Endothelial cell of umbilical vein (primary cell): Measurements from ENCODE around the gene TTC27. TPM values are rescaled to one million over a fixed set of nuclear protein-coding genes. Genes with fewer than 3 reads are reported as not detected.

ENCODE experiments used
- BruUV-seq: library from RNA; stranded (reverse); fragments of 400-500 nt; replicated peaks from 2 replicates; lab custom pipeline; 2021; lab: Mats Ljungman, UMichigan
- CTCF ChIA-PET: fragments of 300-600, 350-600 bp; sonication (Branson Sonifier 250); formaldehyde crosslinking; loops from one replicate; lab custom pipeline; 2021; ENCODE audit warnings: antibody characterized with exemption, inconsistent platforms; lab: Charles Lee
- POLR2A ChIA-PET: fragments of 300-600, 350-600 bp; sonication (Branson Sonifier 250); formaldehyde crosslinking; loops from one replicate; lab custom pipeline; 2021; ENCODE audit warnings: antibody characterized with exemption, inconsistent platforms; lab: Charles Lee
- DNase-seq: peaks from one replicate; pipeline ENCODE4 v3.0.0-alpha.2; 2011; ENCODE audit warnings: low read depth, low spot score
- FAIRE-seq: peaks from 2 replicates; lab custom pipeline; 2011; peaks lifted over from hg19 to GRCh38; lab: Jason Lieb, UNC
- H2AFZ ChIP-seq: 2 replicates; pipeline ENCODE4 v1.6.0; 2012; ENCODE audit warnings: low read depth, low read length, control low read depth, inconsistent platforms
- H3K27ac ChIP-seq: 2 replicates; pipeline ENCODE4 v1.5.1; 2011; ENCODE audit warnings: low read depth, mild to moderate bottlenecking, control low read depth, low read length, moderate library complexity; ENCODE audit not compliant: insufficient read depth
- H3K27me3 ChIP-seq, 2 experiments: 2 replicates each; pipeline versions ENCODE4 v1.6.0 to v1.6.1; 2011; ENCODE audit warnings: low read length in 2 of 2, mixed read lengths in 1 of 2; ENCODE audit not compliant: control insufficient read depth in 2 of 2, insufficient read depth in 2 of 2
- H3K36me3 ChIP-seq, 2 experiments: 2 replicates in 1 of 2; 3 replicates in 1 of 2; pipeline ENCODE4 v1.5.1; 2011; ENCODE audit warnings: low read length in 2 of 2, mild to moderate bottlenecking in 1 of 2, moderate library complexity in 1 of 2; ENCODE audit not compliant: control insufficient read depth in 2 of 2, insufficient read depth in 2 of 2; ENCODE audit errors: extremely low read depth in 1 of 2
- H3K4me1 ChIP-seq: 3 replicates; pipeline ENCODE4 v1.5.1; 2011; ENCODE audit warnings: mild to moderate bottlenecking, low read length; ENCODE audit not compliant: control insufficient read depth, insufficient read depth; ENCODE audit errors: extremely low read depth
- H3K4me2 ChIP-seq: 2 replicates; pipeline ENCODE4 v1.6.1; 2011; ENCODE audit warnings: low read length, control low read depth, mixed read lengths; ENCODE audit not compliant: insufficient read depth
- H3K4me3 ChIP-seq, 3 experiments: fragments of 200-600 bp in 1 of 3; sonication (generic), shearing (Covaris generic) in 1 of 3; replicated peaks in 1 of 3; 2 replicates each; pipeline ENCODE4 v1.5.1; 2011 to 2016; ENCODE audit warnings: control low read depth in 3 of 3, low read length in 3 of 3, mild to moderate bottlenecking in 2 of 3, inconsistent platforms in 1 of 3, low read depth in 1 of 3, moderate library complexity in 1 of 3; ENCODE audit not compliant: insufficient read depth in 1 of 3
- H3K79me2 ChIP-seq: 2 replicates; pipeline ENCODE4 v1.6.0; 2012; ENCODE audit warnings: low read length, inconsistent platforms; ENCODE audit not compliant: control insufficient read depth, insufficient read depth
- H3K9ac ChIP-seq: replicated peaks from 2 replicates; pipeline ENCODE3; 2011; ENCODE audit warnings: low read length, control low read depth; ENCODE audit not compliant: insufficient read depth; ENCODE audit errors: extremely low read depth
- H3K9me1 ChIP-seq: replicated peaks from 3 replicates; pipeline ENCODE4 v1.6.0; 2011; ENCODE audit warnings: mild to moderate bottlenecking, low read length; ENCODE audit not compliant: control insufficient read depth, insufficient read depth; ENCODE audit errors: extremely low read depth
- H3K9me3 ChIP-seq: replicated peaks from 2 replicates; pipeline ENCODE4 v1.5.1; 2012; ENCODE audit warnings: low read length, inconsistent platforms; ENCODE audit not compliant: control insufficient read depth, insufficient read depth
- H4K20me1 ChIP-seq: replicated peaks from 2 replicates; pipeline ENCODE3; 2011; ENCODE audit warnings: mild to moderate bottlenecking, low read length; ENCODE audit not compliant: control insufficient read depth, insufficient read depth; ENCODE audit errors: extremely low read depth
- EZH2 ChIP-seq: IDR thresholded peaks from 2 replicates; pipeline ENCODE4 v1.6.1; 2012; ENCODE audit warnings: borderline replicate concordance, low read depth, mild to moderate bottlenecking, moderate library complexity, low read length, inconsistent platforms; ENCODE audit not compliant: severe bottlenecking
- GATA2 ChIP-seq: IDR thresholded peaks from 2 replicates; pipeline ENCODE4 v1.7.0; 2011; ENCODE audit warnings: low read depth, mild to moderate bottlenecking, moderate library complexity, mixed read lengths, low read length; ENCODE audit not compliant: insufficient read length, insufficient read depth
- MYC ChIP-seq: IDR thresholded peaks from one replicate; pipeline ENCODE4 v1.6.1; 2011; ENCODE audit warnings: mild to moderate bottlenecking, low read depth, low read length
- POLR2A ChIP-seq: IDR thresholded peaks from 2 replicates; pipeline ENCODE4 v1.6.1; 2012; ENCODE audit warnings: low read depth, mild to moderate bottlenecking, control low read depth, low read length
- POLR2AphosphoS5 ChIP-seq: IDR thresholded peaks from 2 replicates; pipeline ENCODE4 v1.6.1; 2012; ENCODE audit warnings: low read depth, mild to moderate bottlenecking, control low read depth, low read length, moderate library complexity; ENCODE audit not compliant: insufficient read depth
- dilution Hi-C: fragments of 300-500 bp; cut with MboI; formaldehyde crosslinking; loops from one replicate; pipeline ENCODE4 v1.15.0; 2019; ENCODE audit warnings: low sequenced_read_pairs; ENCODE audit not compliant: extremely low pct_ligation_motif_present
- intact Hi-C: fragments of 100-400 bp; cut with micrococcal nuclease; formaldehyde crosslinking; loops from one replicate; pipeline ENCODE4 v1.10.0; 2022
- polyA plus RNA-seq, 4 experiments: library from polyadenylated mRNA; depleted of rRNA in 3 of 4; stranded (reverse) in 3 of 4; unstranded in 1 of 4; fragments of >200 nt; gene quantifications; 2 replicates each; pipeline versions ENCODE4 v1.2.1 to v1.2.3, GENCODE V29; 2011 to 2012; ENCODE audit warnings: missing spikeins in 1 of 4
- total RNA-seq: library from RNA; stranded (reverse); gene quantifications from 2 replicates; pipeline ENCODE4 v1.2.3, GENCODE V29; 2021
- TF ChIP-seq, protein P1 (sequence below): IDR thresholded peaks from 2 replicates; pipeline ENCODE4 v1.6.1; 2011; ENCODE audit not compliant: insufficient read depth, insufficient read length
- TF ChIP-seq, protein P2 (sequence below), 2 donors: IDR thresholded peaks; 1 replicate in 1 of 2; 2 replicates in 1 of 2; pipeline ENCODE4 v1.5.1; 2011; ENCODE audit warnings: low read length in 2 of 2, mild to moderate bottlenecking in 2 of 2, moderate library complexity in 2 of 2, control low read depth in 1 of 2, inconsistent platforms in 1 of 2, low read depth in 1 of 2; ENCODE audit not compliant: insufficient read depth in 1 of 2; ENCODE audit errors: extremely low read depth in 1 of 2

Gene TTC27
- total and polyA plus RNA-seq, 2 donors (not counting 3 experiments of a cell fraction or from before 2014, with no cell fraction given): 16.3 to 20.1 TPM

- no peaks in the 10 kb centered on the region for H3K9me3 ChIP-seq
- ChIA-PET CTCF (no interaction called here), POLR2A (no interaction called here)
- no peak for TF ChIP-seq POLR2A
- TF ChIP-seq, protein P1, sequence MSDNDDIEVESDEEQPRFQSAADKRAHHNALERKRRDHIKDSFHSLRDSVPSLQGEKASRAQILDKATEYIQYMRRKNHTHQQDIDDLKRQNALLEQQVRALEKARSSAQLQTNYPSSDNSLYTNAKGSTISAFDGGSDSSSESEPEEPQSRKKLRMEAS: no peak
- TF ChIP-seq, protein P2, sequence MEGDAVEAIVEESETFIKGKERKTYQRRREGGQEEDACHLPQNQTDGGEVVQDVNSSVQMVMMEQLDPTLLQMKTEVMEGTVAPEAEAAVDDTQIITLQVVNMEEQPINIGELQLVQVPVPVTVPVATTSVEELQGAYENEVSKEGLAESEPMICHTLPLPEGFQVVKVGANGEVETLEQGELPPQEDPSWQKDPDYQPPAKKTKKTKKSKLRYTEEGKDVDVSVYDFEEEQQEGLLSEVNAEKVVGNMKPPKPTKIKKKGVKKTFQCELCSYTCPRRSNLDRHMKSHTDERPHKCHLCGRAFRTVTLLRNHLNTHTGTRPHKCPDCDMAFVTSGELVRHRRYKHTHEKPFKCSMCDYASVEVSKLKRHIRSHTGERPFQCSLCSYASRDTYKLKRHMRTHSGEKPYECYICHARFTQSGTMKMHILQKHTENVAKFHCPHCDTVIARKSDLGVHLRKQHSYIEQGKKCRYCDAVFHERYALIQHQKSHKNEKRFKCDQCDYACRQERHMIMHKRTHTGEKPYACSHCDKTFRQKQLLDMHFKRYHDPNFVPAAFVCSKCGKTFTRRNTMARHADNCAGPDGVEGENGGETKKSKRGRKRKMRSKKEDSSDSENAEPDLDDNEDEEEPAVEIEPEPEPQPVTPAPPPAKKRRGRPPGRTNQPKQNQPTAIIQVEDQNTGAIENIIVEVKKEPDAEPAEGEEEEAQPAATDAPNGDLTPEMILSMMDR (IDR thresholded peaks at IDR 0.05; ENCODE audit: extremely low read depth in 1 of 2, insufficient read depth in 1 of 2, low read depth in 1 of 2, low read length in 2 of 2): no peak
- TF ChIP-seq GATA2: no peak
- TF ChIP-seq POLR2AphosphoS5: no peak
- TF ChIP-seq MYC: no peak
- H3K9me1 ChIP-seq: no peaks in the 10 kb centered on the region
- H4K20me1 ChIP-seq: no peaks in the 10 kb centered on the region
- dilution Hi-C loops: no loop called here
- no peak overlapping the region for H3K4me2 ChIP-seq
- no peaks in the 10 kb centered on the region for H3K79me2 ChIP-seq
- DNase-seq: no peak
- no peak overlapping the region for H3K27ac ChIP-seq
- H3K4me3 ChIP-seq: no peak overlapping the region
- no peak overlapping the region for H2AFZ ChIP-seq
- H3K27me3 ChIP-seq: no peaks in the 10 kb centered on the region
- no peak for FAIRE-seq
- peaks cover 0 to 4% of the 10 kb centered on the region in 2 experiments for H3K36me3 ChIP-seq
- no TSS peak for BruUV-seq
- H3K4me1 ChIP-seq: peaks cover 12% of the 10 kb centered on the region
- intact Hi-C loops: no loop called here
- no peak overlapping the region for H3K9ac ChIP-seq
Measured at GRCh38 chr2:32594573-32594972, 33.3 kb upstream of the TTC27 start.

GRCh38 chr2:32611366-32611765 is 16.5 kb upstream of the TTC27 start:
- TF ChIP-seq POLR2AphosphoS5 (no peak), EZH2 (no peak), MYC (no peak)
- H2AFZ ChIP-seq: no peak overlapping the region
- no peak for FAIRE-seq
- dilution Hi-C loops: no loop called here
- intact Hi-C loops: no loop called here
- no peak overlapping the region for H3K27ac ChIP-seq
- no peaks in the 10 kb centered on the region for H3K4me1 ChIP-seq
- peaks cover 3 to 5% of the 10 kb centered on the region in 2 experiments for H3K36me3 ChIP-seq
- ChIA-PET CTCF (interaction anchor here (1.1 kb wide), 1 partner anchor 20 kb away, joined by 3 read pairs; no protein-coding TSS in a partner anchor), POLR2A (no interaction called here)
- no peaks in the 10 kb centered on the region for H4K20me1 ChIP-seq
- H3K79me2 ChIP-seq: no peaks in the 10 kb centered on the region
- no peak overlapping the region for H3K4me3 ChIP-seq
- H3K27me3 ChIP-seq: no peaks in the 10 kb centered on the region
- DNase-seq: no peak
- H3K9me3 ChIP-seq: no peaks in the 10 kb centered on the region
- H3K9me1 ChIP-seq: no peaks in the 10 kb centered on the region
- H3K9ac ChIP-seq: no peak overlapping the region
- BruUV-seq: no TSS peak
- H3K4me2 ChIP-seq: no peak overlapping the region
